Natural killer cell (primary cell): Measurements from ENCODE around the gene ZNF398. TPM values are rescaled to one million over a fixed set of nuclear protein-coding genes. Genes with fewer than 3 reads are reported as not detected.

Experiments
- ATAC-seq, 3 donors: fragments of 150-1000 bp in 2 of 3; fragments of 200-7000 bp in 1 of 3; cut with Tn5 transposase; 1 replicate in 1 of 3; 2 replicates in 2 of 3; pipeline ENCODE4 v1.10.0; 2021; ENCODE audit warnings: mild to moderate bottlenecking in 2 of 3, moderate library complexity in 2 of 3
- DNase-seq, 2 donors: peaks; one replicate each; pipeline versions ENCODE4 v3.0.0 to v3.0.0-alpha.2; 2013 to 2021; ENCODE audit warnings: mixed read lengths in 1 of 2
- H3K27ac ChIP-seq: one replicate; pipeline ENCODE4 v1.5.1; 2013; ENCODE audit warnings: mild to moderate bottlenecking, low read length
- H3K27me3 ChIP-seq: one replicate; pipeline ENCODE4 v1.6.1; 2013; ENCODE audit warnings: low read length; ENCODE audit not compliant: control insufficient read depth, insufficient read depth
- H3K36me3 ChIP-seq: one replicate; pipeline ENCODE4 v1.6.1; 2013; ENCODE audit warnings: low read length; ENCODE audit not compliant: control insufficient read depth, insufficient read depth
- H3K4me1 ChIP-seq: one replicate; pipeline ENCODE4 v1.6.1; 2013; ENCODE audit warnings: low read length; ENCODE audit not compliant: control insufficient read depth, insufficient read depth
- H3K4me3 ChIP-seq: one replicate; pipeline ENCODE4 v1.5.1; 2013; ENCODE audit warnings: low read length
- H3K9me3 ChIP-seq: one replicate; pipeline ENCODE4 v1.6.1; 2013; ENCODE audit warnings: low read length; ENCODE audit not compliant: control insufficient read depth, insufficient read depth
- H3K27ac Mint-ChIP-seq, 2 donors: one replicate each; pipeline ENCODE4 v1.8.0; 2022; ENCODE audit warnings: mild to moderate bottlenecking in 2 of 2, mixed read lengths in 2 of 2, moderate library complexity in 1 of 2
- H3K27me3 Mint-ChIP-seq, 2 donors: one replicate each; pipeline ENCODE4 v1.8.0; 2022; ENCODE audit warnings: low read depth in 2 of 2, mixed read lengths in 2 of 2
- H3K36me3 Mint-ChIP-seq: one replicate; pipeline ENCODE4 v1.8.0; 2022; ENCODE audit warnings: mixed read lengths
- H3K4me1 Mint-ChIP-seq, 2 donors: one replicate each; pipeline ENCODE4 v1.8.0; 2022; ENCODE audit warnings: mixed read lengths in 2 of 2
- H3K4me3 Mint-ChIP-seq: one replicate; pipeline ENCODE4 v1.8.0; 2022; ENCODE audit warnings: mild to moderate bottlenecking, moderate library complexity, mixed read lengths
- H3K9me3 Mint-ChIP-seq, 2 donors: one replicate each; pipeline ENCODE4 v1.8.0; 2022; ENCODE audit warnings: mixed read lengths in 2 of 2
- WGBS: methylation state at CpG from one replicate; pipeline ENCODE4 v1.1.7; 2013; ENCODE audit warnings: missing lambda C conversion rate; ENCODE audit not compliant: insufficient coverage; 5-methylcytosine and 5-hydroxymethylcytosine counted together
- intact Hi-C: fragments of 100-400 bp; cut with micrococcal nuclease; formaldehyde crosslinking; loops from one replicate; pipeline ENCODE4 v1.14.2; 2022
- total RNA-seq, 4 donors: library from RNA; stranded (reverse); fragments of 120-200 nt in 1 of 4; gene quantifications; one replicate each; pipeline versions ENCODE4 v1.2.3 to v1.2.4, GENCODE V29; 2013 to 2022
- TF ChIP-seq, protein P1 (sequence below): fragments of 200-600 bp; IDR thresholded peaks from one replicate; pipeline ENCODE4 v1.8.0; 2022; ENCODE audit warnings: antibody characterized with exemption

ZNF398 gene
- total RNA-seq, 3 donors from 2014 or later (not counting 1 experiment from before 2014, with no cell fraction given): 14.8 to 18.5 (median 18.5) TPM

DNA sequence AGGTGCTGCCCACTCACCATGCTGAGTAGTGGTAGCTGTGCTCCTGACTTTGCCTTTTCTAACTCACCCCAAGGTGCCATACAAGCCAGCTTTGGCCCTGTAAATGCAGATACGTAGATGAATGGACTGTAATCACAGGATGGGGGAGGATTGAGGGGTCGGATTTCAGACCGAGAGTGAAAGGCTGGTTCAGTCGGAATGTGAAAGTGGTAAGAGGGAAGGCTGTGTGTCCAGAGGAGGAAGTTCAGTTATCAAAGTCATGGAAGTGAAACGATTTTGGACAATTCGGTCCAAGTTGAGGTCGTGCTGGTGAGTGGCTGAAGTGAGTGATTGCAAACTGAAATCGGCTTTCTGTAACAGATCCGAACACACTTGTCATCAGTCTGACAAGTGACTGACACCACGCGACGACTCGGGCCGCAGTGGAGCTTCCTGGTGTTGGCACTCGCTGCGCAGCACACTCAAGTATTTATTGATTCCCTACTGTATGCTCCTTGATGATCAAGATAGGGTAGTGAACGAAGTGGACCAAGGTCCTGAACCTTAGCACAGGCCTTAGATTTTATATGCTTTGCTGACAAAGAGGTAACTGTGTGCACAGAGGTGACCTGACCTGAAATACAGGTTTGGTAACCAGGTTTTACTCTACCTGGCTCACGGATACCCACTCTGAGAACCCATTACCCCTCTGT lies 58.6 kb downstream of the ZNF398 start:
- peaks cover 25% of the 10 kb centered on the region for H3K36me3 Mint-ChIP-seq

DNA sequence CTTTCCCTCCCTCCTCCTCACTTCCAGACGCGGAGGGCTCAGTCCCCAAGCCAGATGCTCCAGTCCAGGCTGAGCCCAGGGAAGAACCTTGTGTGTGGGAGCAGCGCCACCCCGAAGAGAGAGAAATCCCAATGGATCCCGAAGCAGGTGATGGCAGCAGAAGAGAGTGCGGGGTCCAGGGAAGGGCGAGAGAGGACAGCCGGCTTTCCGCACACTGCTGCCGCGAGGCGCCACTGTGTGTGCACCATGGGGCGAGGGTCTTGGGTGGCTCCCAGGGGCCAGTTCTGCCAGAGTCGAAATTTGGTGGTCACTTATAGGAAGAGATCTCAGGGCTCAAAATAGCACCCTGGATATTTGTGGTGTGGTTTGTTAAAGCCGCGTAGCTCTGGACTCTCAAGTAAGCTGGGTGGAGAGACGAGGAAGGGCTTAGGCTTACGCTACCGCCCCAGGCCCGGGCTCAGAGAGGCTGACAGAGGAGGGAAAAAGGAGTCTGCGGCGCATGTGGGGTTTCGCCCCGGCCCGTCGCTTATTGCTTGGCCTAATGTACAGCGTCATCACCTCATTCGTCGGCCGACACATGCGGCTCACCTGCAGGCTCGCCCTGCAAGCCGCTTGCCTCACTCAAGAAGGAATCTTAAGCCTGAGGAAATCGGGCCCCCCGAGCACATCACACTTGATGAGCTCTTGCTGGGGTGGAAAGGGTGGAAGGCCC lies 60.2 kb downstream of the ZNF398 start:
- peaks cover 10 to 19% of the 10 kb centered on the region in 2 donors for H3K4me1 Mint-ChIP-seq
- H3K4me3 ChIP-seq: no peak overlapping the region
- DNase-seq: no peak
- no peak overlapping the region for H3K4me3 Mint-ChIP-seq
- H3K36me3 ChIP-seq: peaks cover 66% of the 10 kb centered on the region
- ATAC-seq: no peak
- no peak overlapping the region for H3K27ac ChIP-seq
- intact Hi-C loops: no loop called here
- no peaks in the 10 kb centered on the region for H3K9me3 Mint-ChIP-seq
- WGBS: 93% methylated on average over 35 of the region's 35 CpGs
- H3K27ac Mint-ChIP-seq: no peak overlapping the region
- TF ChIP-seq, protein P1, sequence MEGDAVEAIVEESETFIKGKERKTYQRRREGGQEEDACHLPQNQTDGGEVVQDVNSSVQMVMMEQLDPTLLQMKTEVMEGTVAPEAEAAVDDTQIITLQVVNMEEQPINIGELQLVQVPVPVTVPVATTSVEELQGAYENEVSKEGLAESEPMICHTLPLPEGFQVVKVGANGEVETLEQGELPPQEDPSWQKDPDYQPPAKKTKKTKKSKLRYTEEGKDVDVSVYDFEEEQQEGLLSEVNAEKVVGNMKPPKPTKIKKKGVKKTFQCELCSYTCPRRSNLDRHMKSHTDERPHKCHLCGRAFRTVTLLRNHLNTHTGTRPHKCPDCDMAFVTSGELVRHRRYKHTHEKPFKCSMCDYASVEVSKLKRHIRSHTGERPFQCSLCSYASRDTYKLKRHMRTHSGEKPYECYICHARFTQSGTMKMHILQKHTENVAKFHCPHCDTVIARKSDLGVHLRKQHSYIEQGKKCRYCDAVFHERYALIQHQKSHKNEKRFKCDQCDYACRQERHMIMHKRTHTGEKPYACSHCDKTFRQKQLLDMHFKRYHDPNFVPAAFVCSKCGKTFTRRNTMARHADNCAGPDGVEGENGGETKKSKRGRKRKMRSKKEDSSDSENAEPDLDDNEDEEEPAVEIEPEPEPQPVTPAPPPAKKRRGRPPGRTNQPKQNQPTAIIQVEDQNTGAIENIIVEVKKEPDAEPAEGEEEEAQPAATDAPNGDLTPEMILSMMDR: no peak
- H3K27me3 Mint-ChIP-seq: no peaks in the 10 kb centered on the region
- H3K4me1 ChIP-seq: no peaks in the 10 kb centered on the region
- H3K36me3 Mint-ChIP-seq: peaks cover 22% of the 10 kb centered on the region
- no peaks in the 10 kb centered on the region for H3K27me3 ChIP-seq
- no peaks in the 10 kb centered on the region for H3K9me3 ChIP-seq

More for the DNA sequence above, 58.6 kb downstream of the ZNF398 start:
- no peaks in the 10 kb centered on the region for H3K4me1 ChIP-seq
- Mint-ChIP-seq H3K27ac (no peak overlapping the region), H3K9me3 (no peaks in the 10 kb centered on the region), H3K27me3 (no peaks in the 10 kb centered on the region), H3K4me1 (peaks cover 19 to 20% of the 10 kb centered on the region in 2 donors), H3K4me3 (no peak overlapping the region)
- no peaks in the 10 kb centered on the region for H3K9me3 ChIP-seq
- intact Hi-C loops: no loop called here
- no peak overlapping the region for H3K27ac ChIP-seq
- 96% methylated on average over 18 of the region's 18 CpGs for WGBS
- H3K4me3 ChIP-seq: no peak overlapping the region
- ATAC-seq (no peak), DNase-seq (no peak)
- TF ChIP-seq, protein P1: no peak
- H3K27me3 ChIP-seq: no peaks in the 10 kb centered on the region
- peaks cover 56% of the 10 kb centered on the region for H3K36me3 ChIP-seq

DNA sequence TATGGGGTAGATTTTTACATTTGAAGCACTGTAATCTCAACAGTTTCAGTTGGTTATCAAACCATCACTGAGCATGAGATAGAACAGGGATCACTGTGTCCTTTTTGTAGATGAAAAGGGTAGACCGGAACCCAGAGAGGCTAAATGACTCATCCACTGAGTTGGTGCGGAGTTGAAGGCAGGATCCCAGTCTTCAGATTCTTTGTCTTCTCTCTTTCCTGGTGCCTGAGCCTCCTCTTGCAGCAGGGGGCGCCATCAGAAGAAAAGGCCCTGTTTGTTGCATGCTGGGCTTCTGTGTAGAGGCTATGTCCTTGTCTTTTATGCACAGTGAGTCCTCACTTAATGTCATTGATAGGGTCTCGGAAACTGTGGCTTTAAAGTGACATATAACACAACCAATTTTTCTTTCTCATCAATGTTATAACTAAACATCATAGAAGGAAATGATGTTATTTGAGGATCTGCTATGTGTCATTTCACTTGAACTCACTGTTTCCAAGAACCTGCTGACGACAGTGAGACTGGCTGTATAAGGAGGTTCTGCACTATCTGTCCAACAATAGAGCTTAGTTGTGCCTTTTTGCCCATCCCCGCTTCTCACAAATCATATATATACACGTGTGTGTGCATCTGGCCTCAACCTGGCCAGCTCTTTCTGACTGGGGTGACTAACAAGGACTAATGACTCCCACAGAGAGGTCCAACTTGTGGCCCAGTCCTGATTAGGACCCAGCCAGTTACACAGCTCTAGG lies 62.4 kb downstream of the ZNF398 start:
- Mint-ChIP-seq H3K4me1 (peaks cover 0 to 5% of the 10 kb centered on the region in 2 donors), H3K27me3 (no peaks in the 10 kb centered on the region), H3K36me3 (peaks cover 22% of the 10 kb centered on the region), H3K27ac (no peak overlapping the region), H3K9me3 (no peaks in the 10 kb centered on the region), H3K4me3 (no peak overlapping the region)
- TF ChIP-seq, protein P1: peak; percentile 20
- Histone ChIP-seq H3K36me3 (peaks cover 71% of the 10 kb centered on the region), H3K4me1 (no peaks in the 10 kb centered on the region), H3K9me3 (no peaks in the 10 kb centered on the region), H3K27me3 (no peaks in the 10 kb centered on the region), H3K27ac (no peak overlapping the region), H3K4me3 (no peak overlapping the region)
- 72% methylated on average over 6 of the region's 7 CpGs for WGBS
- ATAC-seq (peak; percentile 42 to 57 (median 44)), DNase-seq (peak in 1 of 2 donors; percentile 63)
- intact Hi-C loops: no loop called here
